LNCaP clone FGC (cell line): ENCODE data around the gene GPC5.

Source experiments
- DNase-seq: peaks from one replicate; pipeline ENCODE4 v3.0.0-alpha.2; 2011; ENCODE audit warnings: low read depth
- H3K4me3 ChIP-seq: 2 replicates; pipeline ENCODE4 v1.5.1; 2011; ENCODE audit warnings: mild to moderate bottlenecking, low read depth, low read length, control low read depth
- CTCF ChIP-seq: IDR thresholded peaks from 2 replicates; pipeline ENCODE4 v1.5.1; 2012; ENCODE audit warnings: mild to moderate bottlenecking; ENCODE audit not compliant: control insufficient read depth, insufficient read depth; ENCODE audit errors: extremely low read depth

The GPC5 gene

GRCh38 chr13:91620670-91621141 is 222.3 kb downstream of the GPC5 start:
- no peak overlapping the region for H3K4me3 ChIP-seq
- no peak for DNase-seq
- no peak for TF ChIP-seq CTCF

GRCh38 chr13:91621161-91621560 is 222.7 kb downstream of the GPC5 start:
- no peak overlapping the region for H3K4me3 ChIP-seq
- no peak for DNase-seq
- TF ChIP-seq CTCF: no peak

- H3K4me3 ChIP-seq: no peak overlapping the region
- no peak for DNase-seq
- TF ChIP-seq CTCF: no peak
These were observed 223.5 kb downstream of the GPC5 start for GRCh38 chr13:91621963-91622362.

- no peak for TF ChIP-seq CTCF
- no peak overlapping the region for H3K4me3 ChIP-seq
- DNase-seq: no peak
These were observed 224.5 kb downstream of the GPC5 start for GRCh38 chr13:91622778-91623550.

GRCh38 chr13:91627952-91628739 is 229.7 kb downstream of the GPC5 start:
- H3K4me3 ChIP-seq: no peak overlapping the region
- TF ChIP-seq CTCF: no peak
- no peak for DNase-seq

GRCh38 chr13:91630946-91631345 is 232.5 kb downstream of the GPC5 start:
- H3K4me3 ChIP-seq: no peak overlapping the region
- TF ChIP-seq CTCF: no peak
- DNase-seq: no peak
